ENCODE results near the gene ZNF483. TPM values are rescaled to one million over a fixed set of nuclear protein-coding genes. Genes with fewer than 3 reads are reported as not detected.
"Not testable (repeated sequence)": the region's sequence is repeated elsewhere in the genome, so short reads cannot be mapped to it uniquely, and the experiment has no call there.

The ZNF483 gene
- total RNA-seq, 3 donors from 2014 or later, result 1.3 to 27.4 (median 2.0) TPM

DNA sequence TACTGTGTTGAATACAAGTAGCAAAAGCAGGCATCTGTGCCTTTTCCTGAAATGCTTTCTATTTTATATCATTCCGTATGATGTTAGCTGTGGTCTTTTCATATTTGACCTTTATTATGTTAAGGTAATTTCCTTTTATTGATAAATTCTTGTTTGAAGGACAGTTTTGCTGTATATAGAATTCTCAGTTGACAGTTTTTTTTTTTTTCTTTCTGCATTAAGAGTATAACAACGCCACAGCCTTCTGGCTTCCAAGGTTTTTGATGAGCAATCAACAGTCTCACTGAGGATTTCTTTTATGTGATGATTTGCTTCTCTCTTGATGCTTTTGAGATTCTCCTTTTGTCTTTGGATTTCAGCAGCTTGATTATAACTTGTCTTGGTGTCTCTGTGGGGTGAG is 23.6 kb downstream of the ZNF483 start:
- no peaks in the 10 kb centered on the region for H3K4me1 ChIP-seq (ENCODE audit: low read depth)
- TF ChIP-seq CTCF (IDR thresholded peaks at IDR 0.05), result no peak
- no peaks in the 10 kb centered on the region for H3K36me3 ChIP-seq (ENCODE audit: low read depth)
- H3K9me3 ChIP-seq, result peaks cover 84% of the 10 kb centered on the region
- H3K4me3 ChIP-seq, result no peak overlapping the region
- DNase-seq (no peak), ATAC-seq (no peak)
- intact Hi-C loops (cut with DNase I, micrococcal nuclease), result no loop called here

- intact Hi-C loops (cut with DNase I, micrococcal nuclease); H3K36me3 ChIP-seq (ENCODE audit: low read depth); ATAC-seq; DNase-seq; H3K4me3 ChIP-seq; H3K4me1 ChIP-seq (ENCODE audit: low read depth): not testable (repeated sequence)
- H3K9me3 ChIP-seq, result peaks cover 37% of the 10 kb centered on the region
Observed at GRCh38 chr9:111555425-111555824, 30.4 kb downstream of the ZNF483 start.

DNA sequence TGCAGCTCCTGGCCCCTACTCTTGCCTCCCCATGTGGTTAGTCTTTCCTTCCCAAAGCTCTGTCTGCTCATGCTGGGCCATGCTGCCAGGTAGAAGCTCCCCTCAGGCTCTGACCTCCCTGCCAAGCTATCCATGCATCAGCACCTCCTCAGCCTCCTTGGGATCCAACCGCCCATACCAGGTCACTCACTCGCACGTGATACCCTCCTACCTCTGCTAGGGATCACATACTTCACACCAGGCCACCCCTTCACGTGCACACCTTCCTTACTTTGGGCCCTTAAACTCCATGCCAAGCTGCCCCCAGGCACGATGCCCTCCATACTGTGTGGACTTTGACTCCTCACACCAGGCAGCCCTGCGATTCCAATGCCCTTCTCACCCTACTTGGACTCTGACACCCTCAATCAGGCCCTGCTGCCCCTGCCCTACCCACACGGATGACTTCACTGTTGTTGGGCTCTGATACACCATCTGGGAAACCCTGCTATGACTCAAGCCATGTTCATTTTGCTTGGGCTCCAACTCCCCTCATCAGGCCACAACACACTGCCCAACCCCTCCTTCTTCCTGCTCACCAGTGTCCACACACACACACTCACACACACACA is 34.1 kb downstream of the ZNF483 start:
- intact Hi-C loops (cut with DNase I, micrococcal nuclease), result no loop called here
- no peak for TF ChIP-seq CTCF (IDR thresholded peaks at IDR 0.05)
- no peak for DNase-seq
- Histone ChIP-seq H3K4me1 (ENCODE audit: low read depth) (no peaks in the 10 kb centered on the region), H3K9me3 (peaks cover 15% of the 10 kb centered on the region), H3K4me3 (no peak overlapping the region), H3K36me3 (ENCODE audit: low read depth) (no peaks in the 10 kb centered on the region)
- peak; percentile 21 for ATAC-seq

GRCh38 chr9:111561165-111561719 is 36.3 kb downstream of the ZNF483 start:
- Histone ChIP-seq H3K4me3 (no peak overlapping the region), H3K9me3 (peaks cover 8% of the 10 kb centered on the region), H3K4me1 (ENCODE audit: low read depth) (no peaks in the 10 kb centered on the region), H3K36me3 (ENCODE audit: low read depth) (no peaks in the 10 kb centered on the region)
- intact Hi-C loops (cut with DNase I, micrococcal nuclease), result no loop called here
- DNase-seq, result no peak
- no peak for ATAC-seq
- no peak for TF ChIP-seq CTCF (IDR thresholded peaks at IDR 0.05)

DNA sequence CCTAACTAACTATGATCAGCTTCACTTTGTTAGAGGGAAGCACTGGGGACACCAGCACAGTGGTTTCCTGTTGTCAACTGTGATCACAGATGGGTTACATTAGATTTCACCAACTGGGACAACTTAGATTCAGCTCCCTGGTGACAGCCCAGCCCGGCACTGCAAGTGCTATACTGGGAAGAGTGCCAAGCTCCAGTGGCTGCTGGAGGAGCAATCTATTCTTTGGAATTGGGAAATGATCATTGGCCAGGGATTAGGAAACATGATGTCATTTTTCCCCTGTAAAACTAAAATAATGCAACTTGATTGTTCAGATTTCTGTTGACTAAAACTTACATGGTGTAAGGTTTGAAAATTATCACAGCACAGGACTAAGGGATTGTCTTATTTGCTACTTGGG is 41.3 kb downstream of the ZNF483 start:
- H3K4me1 ChIP-seq (ENCODE audit: low read depth), result no peaks in the 10 kb centered on the region
- peaks cover 14% of the 10 kb centered on the region for H3K36me3 ChIP-seq (ENCODE audit: low read depth)
- DNase-seq (no peak), ATAC-seq (no peak)
- no peak for TF ChIP-seq CTCF (IDR thresholded peaks at IDR 0.05)
- peaks cover 16% of the 10 kb centered on the region for H3K9me3 ChIP-seq
- no peak overlapping the region for H3K4me3 ChIP-seq
- intact Hi-C loops (cut with DNase I, micrococcal nuclease), result no loop called here

- H3K9me3 ChIP-seq, result peaks cover 16% of the 10 kb centered on the region
- intact Hi-C loops (cut with DNase I, micrococcal nuclease); ATAC-seq; H3K4me3 ChIP-seq; H3K4me1 ChIP-seq (ENCODE audit: low read depth); DNase-seq: not testable (repeated sequence)
- peaks cover 14% of the 10 kb centered on the region for H3K36me3 ChIP-seq (ENCODE audit: low read depth)
Observed at GRCh38 chr9:111568127-111568526, 43.1 kb downstream of the ZNF483 start.

All from mucosa of descending colon (tissue), 3 donors.